Keratinocyte (primary cell): ENCODE data around the gene CSF3R. TPM values are rescaled to one million over a fixed set of nuclear protein-coding genes. Genes with fewer than 3 reads are reported as not detected.

Experiments used
- DNase-seq: peaks from one replicate; pipeline ENCODE4 v3.0.0-alpha.2; 2011; ENCODE audit warnings: low read depth, missing footprints, low spot score
- FAIRE-seq: peaks from 2 replicates; lab custom pipeline; 2011; peaks lifted over from hg19 to GRCh38; lab: Jason Lieb, UNC
- H2AFZ ChIP-seq: 2 replicates; pipeline ENCODE4 v1.6.0; 2012; ENCODE audit warnings: low read length, control low read depth, inconsistent platforms; ENCODE audit not compliant: control insufficient read depth
- H3K27ac ChIP-seq: 2 replicates; pipeline ENCODE4 v1.5.1; 2011; ENCODE audit warnings: low read length; ENCODE audit not compliant: control insufficient read depth, insufficient read depth
- H3K27me3 ChIP-seq: 3 replicates; pipeline ENCODE4 v1.6.0; 2011; ENCODE audit warnings: low read length; ENCODE audit not compliant: control insufficient read depth, insufficient read depth; ENCODE audit errors: extremely low read depth
- H3K36me3 ChIP-seq, 2 experiments: 2 replicates in 1 of 2; 3 replicates in 1 of 2; pipeline ENCODE4 v1.5.1; 2011; ENCODE audit warnings: low read length in 2 of 2, mild to moderate bottlenecking in 1 of 2; ENCODE audit not compliant: control insufficient read depth in 2 of 2, insufficient read depth in 2 of 2; ENCODE audit errors: extremely low read depth in 1 of 2
- H3K4me1 ChIP-seq: 3 replicates; pipeline ENCODE4 v1.5.1; 2011; ENCODE audit warnings: low read length; ENCODE audit not compliant: control insufficient read depth, insufficient read depth; ENCODE audit errors: extremely low read depth
- H3K4me2 ChIP-seq: 3 replicates; pipeline ENCODE4 v1.6.0; 2011; ENCODE audit warnings: low read depth, low read length; ENCODE audit not compliant: control insufficient read depth, insufficient read depth; ENCODE audit errors: extremely low read depth
- H3K4me3 ChIP-seq, 3 experiments: fragments of 200-600 bp in 1 of 3; sonication (generic) in 1 of 3; 2 replicates in 2 of 3; 3 replicates in 1 of 3; pipeline ENCODE4 v1.5.1; 2011 to 2016; ENCODE audit warnings: low read length in 3 of 3, mild to moderate bottlenecking in 3 of 3, control low read depth in 2 of 3, inconsistent platforms in 1 of 3, low read depth in 1 of 3, mixed read lengths in 1 of 3, mixed run types in 1 of 3, moderate library complexity in 1 of 3; ENCODE audit not compliant: control insufficient read depth in 2 of 3, insufficient read depth in 2 of 3; ENCODE audit errors: extremely low read depth in 1 of 3
- H3K79me2 ChIP-seq: 2 replicates; pipeline ENCODE4 v1.6.0; 2012; ENCODE audit warnings: low read length; ENCODE audit not compliant: control insufficient read depth, insufficient read depth
- H3K9ac ChIP-seq: 3 replicates; pipeline ENCODE4 v1.6.0; 2011; ENCODE audit warnings: low read length; ENCODE audit not compliant: control insufficient read depth, insufficient read depth; ENCODE audit errors: extremely low read depth
- H3K9me1 ChIP-seq: 3 replicates; pipeline ENCODE4 v1.6.0; 2011; ENCODE audit warnings: low read length; ENCODE audit not compliant: control insufficient read depth, insufficient read depth; ENCODE audit errors: extremely low read depth
- H3K9me3 ChIP-seq: 2 replicates; pipeline ENCODE4 v1.5.1; 2012; ENCODE audit warnings: low read depth, low read length; ENCODE audit not compliant: control insufficient read depth
- H4K20me1 ChIP-seq: 3 replicates; pipeline ENCODE4 v1.6.0; 2011; ENCODE audit warnings: low read length; ENCODE audit not compliant: control insufficient read depth, insufficient read depth; ENCODE audit errors: extremely low read depth
- CTCF ChIP-seq, 3 experiments: IDR thresholded peaks in 1 of 3; conservative IDR thresholded peaks in 1 of 3; optimal IDR thresholded peaks in 1 of 3; 2 replicates in 2 of 3; 3 replicates in 1 of 3; pipeline versions ENCODE3 to v1.5.1; 2011; ENCODE audit warnings: low read length in 3 of 3, mild to moderate bottlenecking in 3 of 3, moderate library complexity in 2 of 3, control low read depth in 1 of 3, inconsistent platforms in 1 of 3; ENCODE audit not compliant: insufficient read depth in 2 of 3; ENCODE audit errors: extremely low read depth in 1 of 3
- EZH2 ChIP-seq: IDR thresholded peaks from one replicate; pipeline ENCODE4 v1.6.1; 2012; ENCODE audit warnings: inconsistent platforms, mild to moderate bottlenecking, low read length, moderate library complexity
- dilution Hi-C: fragments of 300-500 bp; cut with MboI; formaldehyde crosslinking; loops from one replicate; pipeline ENCODE4 v1.7.0; 2020; ENCODE audit warnings: low sequenced_read_pairs; ENCODE audit not compliant: extremely low pct_ligation_motif_present
- polyA plus RNA-seq, 5 experiments: library from polyadenylated mRNA; depleted of rRNA in 3 of 5; stranded (reverse) in 3 of 5; stranded (forward) in 1 of 5; unstranded in 1 of 5; fragments of >200 nt; gene quantifications; 1 replicate in 1 of 5; 2 replicates in 3 of 5; 3 replicates in 1 of 5; pipeline versions ENCODE4 v1.2.1 to v1.2.3, GENCODE V29; 2011 to 2012; ENCODE audit warnings: missing spikeins in 2 of 5, low read depth in 1 of 5, low replicate concordance in 1 of 5

The CSF3R gene
- polyA plus RNA-seq, 1 donor (not counting 4 experiments of a cell fraction or from before 2014, with no cell fraction given), result not detected

- Histone ChIP-seq H3K9me3 (no peaks in the 10 kb centered on the region), H3K4me3 (no peak overlapping the region), H2AFZ (no peak overlapping the region), H3K4me2 (no peak overlapping the region), H3K27me3 (no peaks in the 10 kb centered on the region), H3K9me1 (no peaks in the 10 kb centered on the region), H3K27ac (no peak overlapping the region), H3K79me2 (no peaks in the 10 kb centered on the region), H3K9ac (no peak overlapping the region), H3K36me3 (no peaks in the 10 kb centered on the region), H4K20me1 (no peaks in the 10 kb centered on the region), H3K4me1 (peaks cover 15% of the 10 kb centered on the region)
- TF ChIP-seq EZH2, result no peak
- dilution Hi-C loops, result no loop called here
- FAIRE-seq (no peak), DNase-seq (no peak)
These were observed 44.0 kb downstream of the CSF3R start for GRCh38 chr1:36438715-36439114.

GRCh38 chr1:36436821-36437220 is 45.9 kb downstream of the CSF3R start:
- Histone ChIP-seq H3K79me2 (no peaks in the 10 kb centered on the region), H3K9ac (no peak overlapping the region), H3K27me3 (no peaks in the 10 kb centered on the region), H3K4me1 (peaks cover 15% of the 10 kb centered on the region), H3K9me1 (no peaks in the 10 kb centered on the region), H3K4me3 (peak overlapping the region in 1 of 3 experiments; percentile 6), H4K20me1 (no peaks in the 10 kb centered on the region), H3K9me3 (no peaks in the 10 kb centered on the region), H3K27ac (peak overlapping the region; percentile 58), H2AFZ (no peak overlapping the region), H3K4me2 (peak overlapping the region; percentile 79), H3K36me3 (peaks cover 0 to 2% of the 10 kb centered on the region in 2 experiments)
- DNase-seq (peak; percentile 41), FAIRE-seq (peak; percentile 90)
- dilution Hi-C loops, result no loop called here
- TF ChIP-seq CTCF (optimal IDR thresholded peaks at IDR 0.05 in 1 of 3, IDR thresholded peaks at IDR 0.05 in 1 of 3, conservative IDR thresholded peaks at IDR 0.05 in 1 of 3; ENCODE audit: extremely low read depth in 1 of 3, insufficient read depth in 2 of 3, low read length in 3 of 3), result no peak
- no peak for TF ChIP-seq EZH2

- Histone ChIP-seq H3K27ac (no peak overlapping the region), H3K9ac (no peak overlapping the region), H4K20me1 (no peaks in the 10 kb centered on the region), H3K36me3 (peaks cover 0 to 2% of the 10 kb centered on the region in 2 experiments), H3K4me1 (peaks cover 15% of the 10 kb centered on the region), H3K4me2 (no peak overlapping the region), H3K9me3 (no peaks in the 10 kb centered on the region), H3K4me3 (no peak overlapping the region), H3K27me3 (no peaks in the 10 kb centered on the region), H2AFZ (no peak overlapping the region), H3K9me1 (no peaks in the 10 kb centered on the region), H3K79me2 (no peaks in the 10 kb centered on the region)
- dilution Hi-C loops, result no loop called here
- no peak for DNase-seq
- no peak for TF ChIP-seq EZH2
- no peak for TF ChIP-seq CTCF (optimal IDR thresholded peaks at IDR 0.05 in 1 of 3, IDR thresholded peaks at IDR 0.05 in 1 of 3, conservative IDR thresholded peaks at IDR 0.05 in 1 of 3; ENCODE audit: extremely low read depth in 1 of 3, insufficient read depth in 2 of 3, low read length in 3 of 3)
- no peak for FAIRE-seq
These were observed 49.6 kb downstream of the CSF3R start for GRCh38 chr1:36433102-36433501.
